ENCODE results near the gene RAB10. TPM values are rescaled to one million over a fixed set of nuclear protein-coding genes. Genes with fewer than 3 reads are reported as not detected.

The RAB10 gene
- total and polyA plus RNA-seq, 9 of the 15 experiments (the other 6 are each of a cell fraction or from before 2014, with no cell fraction given): 25.1 to 214 (median 157) TPM

DNA sequence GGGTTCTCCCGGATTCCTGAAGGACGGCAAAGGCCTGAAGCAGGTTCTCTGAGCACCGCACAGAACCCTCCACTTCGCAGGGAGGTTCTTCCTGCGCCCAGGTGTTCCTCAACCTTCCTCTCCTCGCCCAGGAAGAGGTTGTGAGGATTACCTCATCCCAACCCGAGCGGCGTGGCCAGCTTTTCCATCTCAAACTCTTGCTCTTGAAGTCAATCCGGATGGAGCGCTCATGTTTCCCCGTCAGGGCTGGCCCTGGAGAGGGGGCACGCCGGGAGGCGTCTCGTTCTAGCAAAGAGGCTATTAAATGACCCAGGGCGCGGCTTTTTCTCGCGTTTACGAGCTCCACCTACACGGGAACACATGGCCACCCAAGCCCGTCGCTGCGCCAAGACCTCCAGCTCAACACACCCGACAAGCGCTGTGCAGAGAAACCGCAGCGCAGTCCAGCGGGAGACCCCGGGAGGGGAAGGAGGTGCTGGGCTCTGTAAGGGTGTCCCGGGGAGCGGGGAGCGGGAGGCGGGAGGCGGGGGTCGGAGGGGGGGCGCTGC, 540 bp upstream of the RAB10 start (continued):
- TF ChIP-seq BRCA1 (IDR thresholded peaks at IDR 0.05) (no peak), BRCA1 (CRISPR knock-in tag; IDR thresholded peaks at IDR 0.05) (no peak), MYNN (IDR thresholded peaks at IDR 0.05) (no peak), MYNN (CRISPR knock-in tag; IDR thresholded peaks at IDR 0.05) (no peak), POLR3G (IDR thresholded peaks at IDR 0.05; ENCODE audit: extremely low read depth, insufficient read length, insufficient replicate concordance) (no peak), ZNF146 (CRISPR knock-in tag; IDR thresholded peaks at IDR 0.05; ENCODE audit: unreplicated experiment) (no peak), ZNF717 (CRISPR knock-in tag; IDR thresholded peaks at IDR 0.05) (no peak), POLR3A (IDR thresholded peaks at IDR 0.05; ENCODE audit: borderline replicate concordance, extremely low read depth, insufficient read depth, insufficient read length) (no peak), ZNF224 (CRISPR knock-in tag; IDR thresholded peaks at IDR 0.05) (no peak), CCNT2 (IDR thresholded peaks at IDR 0.05; ENCODE audit: borderline replicate concordance, extremely low read depth, insufficient read length, low read depth, low read length) (no peak), YY1 (IDR thresholded peaks at IDR 0.05; ENCODE audit: borderline replicate concordance in 1 of 3, control insufficient read depth in 1 of 3, extremely low read depth in 1 of 3, insufficient read depth in 3 of 3, insufficient read length in 1 of 3, insufficient replicate concordance in 2 of 3, low read depth in 1 of 3, low read length in 2 of 3) (peak in 1 of 3 experiments; percentile 19), TAF1 (IDR thresholded peaks at IDR 0.05; ENCODE audit: control insufficient read depth, extremely low read depth, insufficient read depth, low read length, severe bottlenecking) (no peak), RAD51 (IDR thresholded peaks at IDR 0.05; ENCODE audit: borderline replicate concordance, low read depth) (no peak), ZNF316 (IDR thresholded peaks at IDR 0.05) (no peak), PRPF4 (IDR thresholded peaks at IDR 0.05; ENCODE audit: insufficient read depth, low read depth, low read length, poor library complexity, severe bottlenecking) (no peak), SMARCB1 (IDR thresholded peaks at IDR 0.05; ENCODE audit: insufficient read length, low read depth) (no peak), ZFX (CRISPR knock-in tag; IDR thresholded peaks at IDR 0.05) (peak; percentile 35), REST (IDR thresholded peaks at IDR 0.05; ENCODE audit: borderline replicate concordance) (peak; percentile 10; the same call in 1 of the 2 replicates), REST (CRISPR knock-in tag; IDR thresholded peaks at IDR 0.05; ENCODE audit: low read depth) (no peak), ZSCAN29 (IDR thresholded peaks at IDR 0.05) (peak; percentile 64; the same call in 1 of the 2 replicates), GABPA (tag; conservative IDR thresholded peaks at IDR 0.05; ENCODE audit: low read depth) (no peak), FOS (IDR thresholded peaks at IDR 0.05; ENCODE audit: extremely low read depth, insufficient read length) (no peak)
